ENCODE results near the gene PLEKHF1. TPM values are rescaled to one million over a fixed set of nuclear protein-coding genes. Genes with fewer than 3 reads are reported as not detected.

PLEKHF1 gene
- total RNA-seq, 1 experiment from 2014 or later = 37.5 TPM

GRCh38 chr19:29681422-29682235 is 16.4 kb downstream of the PLEKHF1 start:
- Histone ChIP-seq H3K9me3 (no peaks in the 10 kb centered on the region), H3K27me3 (no peaks in the 10 kb centered on the region), H3K36me3 (peaks cover 9% of the 10 kb centered on the region), H3K4me3 (no peak overlapping the region)
- DNase-seq = peak; percentile 46

GRCh38 chr19:29682236-29682895 is 17.1 kb downstream of the PLEKHF1 start:
- Histone ChIP-seq H3K9me3 (no peaks in the 10 kb centered on the region), H3K4me3 (no peak overlapping the region), H3K27me3 (no peaks in the 10 kb centered on the region), H3K36me3 (peaks cover 9% of the 10 kb centered on the region)
- no peak for DNase-seq

- DNase-seq = no peak
- Histone ChIP-seq H3K4me3 (no peak overlapping the region), H3K9me3 (no peaks in the 10 kb centered on the region), H3K27me3 (no peaks in the 10 kb centered on the region), H3K36me3 (peaks cover 4% of the 10 kb centered on the region)
These were observed 17.7 kb downstream of the PLEKHF1 start for GRCh38 chr19:29683009-29683408.

- Histone ChIP-seq H3K9me3 (no peaks in the 10 kb centered on the region; the same call in 1 of the 2 replicates), H3K36me3 (no peaks in the 10 kb centered on the region), H3K27me3 (no peaks in the 10 kb centered on the region), H3K4me3 (no peak overlapping the region)
- peak; percentile 88 for DNase-seq
These were observed 20.1 kb downstream of the PLEKHF1 start for GRCh38 chr19:29685326-29685725.

- peaks cover 7% of the 10 kb centered on the region for H3K9me3 ChIP-seq
- H3K36me3 ChIP-seq = peaks cover 6% of the 10 kb centered on the region
- DNase-seq = no peak
- no peak overlapping the region for H3K4me3 ChIP-seq
- H3K27me3 ChIP-seq = no peaks in the 10 kb centered on the region
These were observed 21.1 kb downstream of the PLEKHF1 start for GRCh38 chr19:29686285-29686805.

- H3K4me3 ChIP-seq = peak overlapping the region; percentile 47
- DNase-seq = peak; percentile 93
These were observed 22.1 kb downstream of the PLEKHF1 start for GRCh38 chr19:29687244-29687896.

GRCh38 chr19:29687897-29688728 is 22.9 kb downstream of the PLEKHF1 start:
- H3K27me3 ChIP-seq = no peaks in the 10 kb centered on the region
- peak overlapping the region; percentile 47 for H3K4me3 ChIP-seq
- peaks cover 6% of the 10 kb centered on the region for H3K36me3 ChIP-seq
- peaks cover 7% of the 10 kb centered on the region for H3K9me3 ChIP-seq
- peak; percentile 72 for DNase-seq

More at GRCh38 chr19:29687244-29687896, 22.1 kb downstream of the PLEKHF1 start:
- Histone ChIP-seq H3K27me3 (no peaks in the 10 kb centered on the region), H3K36me3 (peaks cover 6% of the 10 kb centered on the region), H3K9me3 (peaks cover 7% of the 10 kb centered on the region)

- Histone ChIP-seq H3K4me3 (no peak overlapping the region), H3K36me3 (peaks cover 6% of the 10 kb centered on the region), H3K9me3 (peaks cover 7% of the 10 kb centered on the region), H3K27me3 (no peaks in the 10 kb centered on the region)
- DNase-seq = peak; percentile 30
These were observed 25.6 kb downstream of the PLEKHF1 start for GRCh38 chr19:29690842-29691241.

- Histone ChIP-seq H3K4me3 (no peak overlapping the region), H3K9me3 (peaks cover 7% of the 10 kb centered on the region), H3K27me3 (no peaks in the 10 kb centered on the region), H3K36me3 (peaks cover 6% of the 10 kb centered on the region)
- no peak for DNase-seq
These were observed 28.9 kb downstream of the PLEKHF1 start for GRCh38 chr19:29694161-29694560.

- H3K36me3 ChIP-seq = peaks cover 6% of the 10 kb centered on the region
- no peak overlapping the region for H3K4me3 ChIP-seq
- H3K27me3 ChIP-seq = no peaks in the 10 kb centered on the region
- peaks cover 7% of the 10 kb centered on the region for H3K9me3 ChIP-seq
- DNase-seq = peak; percentile 80
These were observed 29.7 kb downstream of the PLEKHF1 start for GRCh38 chr19:29694669-29695627.

GRCh38 chr19:29695765-29696564 is 30.7 kb downstream of the PLEKHF1 start:
- DNase-seq = no peak
- Histone ChIP-seq H3K36me3 (peaks cover 2% of the 10 kb centered on the region; the same call in 1 of the 2 replicates), H3K9me3 (peaks cover 2% of the 10 kb centered on the region; the same call in 1 of the 2 replicates), H3K4me3 (no peak overlapping the region), H3K27me3 (no peaks in the 10 kb centered on the region)

GRCh38 chr19:29696565-29696846 is 31.2 kb downstream of the PLEKHF1 start:
- Histone ChIP-seq H3K9me3 (no peaks in the 10 kb centered on the region), H3K27me3 (no peaks in the 10 kb centered on the region), H3K36me3 (peaks cover 2% of the 10 kb centered on the region; the same call in 1 of the 2 replicates), H3K4me3 (no peak overlapping the region)
- DNase-seq = no peak

- H3K9me3 ChIP-seq = no peaks in the 10 kb centered on the region
- H3K4me3 ChIP-seq = no peak overlapping the region
- H3K36me3 ChIP-seq = peaks cover 14% of the 10 kb centered on the region
- no peaks in the 10 kb centered on the region for H3K27me3 ChIP-seq
- DNase-seq = no peak
These were observed 32.4 kb downstream of the PLEKHF1 start for GRCh38 chr19:29697523-29698261.

- H3K36me3 ChIP-seq = peaks cover 26% of the 10 kb centered on the region
- no peak for DNase-seq
- H3K27me3 ChIP-seq = no peaks in the 10 kb centered on the region
- H3K4me3 ChIP-seq = no peak overlapping the region
- H3K9me3 ChIP-seq = no peaks in the 10 kb centered on the region
These were observed 34.6 kb downstream of the PLEKHF1 start for GRCh38 chr19:29699861-29700260.

Measured in MG63 (cell line).